ENCODE measurements around the gene IL1RL2.

The IL1RL2 gene

DNA sequence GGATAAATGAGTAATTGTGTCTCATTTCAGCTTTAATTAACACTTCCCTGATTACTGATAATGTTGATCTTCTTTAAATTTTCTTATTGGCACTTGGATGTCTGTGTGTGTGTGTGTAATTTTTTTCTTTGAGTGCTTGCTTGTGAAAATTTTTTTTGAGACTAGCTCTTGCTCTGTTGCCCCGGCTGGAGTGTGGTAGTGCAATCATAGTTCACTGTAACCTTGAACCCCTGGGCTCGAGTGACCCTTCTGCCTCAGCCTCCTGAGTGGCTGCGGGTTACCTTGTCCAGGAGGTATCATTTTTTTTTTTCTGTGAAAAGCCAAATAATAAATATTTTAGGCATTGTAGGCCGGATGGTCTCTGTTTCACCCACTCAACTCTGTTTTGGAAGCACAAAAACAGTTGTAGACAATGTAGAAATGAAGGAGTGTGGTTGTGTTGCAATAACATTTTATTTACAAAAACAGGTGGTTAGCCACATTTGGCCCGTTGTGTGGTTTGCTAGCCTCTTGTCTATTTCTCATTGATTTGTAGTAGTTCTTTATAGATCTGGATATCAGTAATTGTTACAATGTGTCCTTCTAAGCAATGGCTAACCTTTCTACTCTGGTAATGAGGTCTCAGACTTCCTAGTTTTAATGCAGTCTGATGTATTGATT lies 7.9 kb downstream of the IL1RL2 start:
- DNase-seq (ENCODE audit: low read depth), result no peak

DNA sequence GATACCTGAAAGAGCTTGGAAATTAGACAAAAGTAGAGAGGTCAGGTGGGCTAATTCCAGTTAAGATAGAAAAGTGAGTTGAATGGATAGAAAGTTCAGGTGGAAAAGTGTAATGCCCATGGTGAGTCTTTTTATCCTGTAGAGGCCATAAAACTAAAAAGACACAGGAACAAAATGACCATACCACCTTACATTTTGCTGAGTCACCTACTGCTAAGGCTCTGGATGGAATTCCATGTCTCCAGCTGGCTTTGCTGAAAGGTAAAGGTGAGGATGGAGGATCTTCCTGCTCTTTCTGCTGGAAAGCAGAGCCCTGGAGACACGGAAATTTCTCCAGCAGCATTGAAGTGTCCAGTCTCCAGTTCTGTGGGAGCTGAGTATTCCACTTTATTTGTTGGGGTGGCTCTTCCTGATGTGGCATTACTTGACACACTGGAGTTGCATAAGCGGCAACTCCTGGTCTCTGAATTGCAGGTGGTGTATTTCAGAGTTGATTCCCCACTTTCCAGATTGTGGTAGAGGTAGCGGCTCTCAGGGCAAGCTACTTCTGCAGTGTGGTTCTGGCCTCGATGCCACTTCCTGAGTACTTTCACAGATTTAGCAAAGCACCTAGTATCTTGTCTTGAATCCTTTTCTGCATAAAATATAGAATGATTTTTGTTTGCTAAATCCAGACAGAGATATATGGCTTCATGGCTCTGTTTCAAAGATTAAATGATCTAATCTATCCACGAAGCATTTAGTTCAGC lies 10.7 kb downstream of the IL1RL2 start:
- no peak for DNase-seq (ENCODE audit: low read depth)

DNA sequence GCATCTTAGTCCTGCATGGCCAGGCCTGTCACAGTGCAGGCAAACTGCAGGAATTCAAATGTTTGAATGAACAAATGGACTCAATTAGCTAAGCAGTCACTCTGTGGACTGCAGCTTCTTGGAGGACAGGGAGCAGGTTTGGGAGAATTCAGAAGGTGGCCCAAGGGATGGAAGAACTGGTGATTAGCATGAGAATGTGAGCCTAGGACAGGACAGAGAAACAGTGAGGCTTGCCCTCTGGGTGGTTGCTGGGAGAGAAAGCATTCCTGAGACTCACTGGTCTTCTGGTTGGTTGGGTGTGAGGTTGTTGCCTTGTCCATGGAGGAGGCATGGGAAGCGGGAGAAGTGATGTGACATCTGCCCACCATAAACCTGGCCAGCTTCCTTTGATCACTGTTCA lies 13.7 kb downstream of the IL1RL2 start:
- DNase-seq (ENCODE audit: low read depth), result no peak

DNA sequence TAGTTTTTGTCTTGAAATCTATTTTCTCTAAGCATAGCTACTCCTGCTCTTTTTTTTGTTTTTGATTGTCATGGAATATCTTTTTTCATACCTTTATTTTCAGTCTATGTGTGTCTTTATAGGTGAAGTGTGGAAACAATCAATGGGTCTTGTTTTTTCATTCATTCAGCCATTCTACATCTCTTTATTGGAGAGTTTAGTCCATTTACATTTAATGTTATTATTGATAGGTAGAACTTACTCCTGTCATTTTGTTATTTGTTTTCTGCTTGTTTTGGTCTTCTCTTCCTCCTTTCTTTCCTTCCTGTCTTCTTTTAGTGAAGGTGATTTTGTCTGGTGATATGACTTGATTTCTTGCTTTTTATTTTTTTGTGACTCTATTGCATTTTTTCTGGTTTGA lies 17.8 kb downstream of the IL1RL2 start:
- no peak for DNase-seq (ENCODE audit: low read depth)

DNA sequence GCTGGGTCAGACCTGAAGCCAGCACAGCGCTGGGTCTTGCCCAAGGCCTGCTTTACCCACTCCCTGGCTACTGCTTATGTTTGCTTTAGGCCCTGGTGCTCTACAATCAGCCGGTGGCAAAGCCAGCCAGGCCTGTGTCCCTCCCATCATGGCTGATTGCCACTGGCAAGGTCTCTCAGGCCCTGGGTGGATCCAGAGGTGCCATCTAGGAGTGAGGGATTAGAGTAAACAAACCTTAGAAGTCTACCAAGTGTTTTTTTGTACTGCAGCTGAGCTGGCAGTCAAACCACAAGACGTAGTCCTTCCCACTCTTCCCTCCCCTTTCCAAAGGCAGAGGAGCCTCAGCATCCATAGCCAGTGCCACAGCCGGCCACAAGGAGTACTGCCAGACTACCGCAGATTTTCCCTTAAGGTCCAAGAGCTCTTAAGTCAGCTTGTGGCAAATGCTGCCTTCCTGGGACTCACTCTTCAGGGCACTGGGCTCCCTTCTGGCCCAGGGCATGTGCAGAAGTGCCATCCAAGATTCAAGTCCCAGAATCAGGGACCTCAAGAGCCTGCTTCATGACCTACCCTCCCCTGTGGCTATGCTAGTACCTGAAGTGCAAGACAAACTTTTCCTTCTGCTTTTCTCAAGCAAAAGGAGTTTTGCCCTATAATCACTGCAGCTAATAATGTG lies 20.0 kb downstream of the IL1RL2 start:
- no peak for DNase-seq (ENCODE audit: low read depth)

DNA sequence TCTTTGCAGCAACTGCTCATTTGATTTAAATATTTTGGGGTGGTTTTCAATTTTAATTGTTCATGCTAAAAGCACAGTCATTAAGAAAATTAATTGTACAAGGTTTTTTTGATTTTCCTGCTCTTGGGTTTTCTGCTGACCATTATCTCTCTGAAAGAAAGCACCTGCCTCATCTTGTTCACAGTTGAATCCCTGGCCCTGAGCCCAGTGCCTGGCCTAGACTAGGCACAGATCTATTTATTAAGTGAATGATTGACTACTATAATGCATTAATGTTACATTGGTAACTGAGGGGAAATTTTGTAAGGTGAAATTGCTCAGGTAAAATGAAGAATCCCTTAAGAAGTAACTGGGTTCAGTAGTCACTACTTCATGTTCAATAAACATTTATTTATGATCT lies 22.0 kb downstream of the IL1RL2 start:
- DNase-seq (ENCODE audit: low read depth), result no peak

DNA sequence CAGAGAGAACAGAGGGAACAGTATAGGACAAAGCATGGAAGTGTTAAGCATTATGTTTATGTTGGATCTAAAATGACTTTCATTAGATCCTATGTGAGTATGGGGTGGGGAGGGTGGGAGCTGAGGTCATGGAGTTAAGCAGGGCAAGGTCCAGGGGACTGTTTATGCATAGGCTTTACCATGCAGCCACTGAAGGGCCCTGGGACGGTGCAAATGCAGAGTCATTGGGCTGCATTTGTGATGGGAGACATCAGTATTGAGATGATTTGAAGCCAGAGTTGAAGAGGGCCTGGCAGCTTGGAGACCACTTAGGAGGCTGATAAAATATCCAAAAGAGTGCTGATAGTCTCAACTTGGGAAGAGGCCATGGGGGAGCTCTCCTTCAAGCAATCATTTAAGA lies 22.7 kb downstream of the IL1RL2 start:
- DNase-seq (ENCODE audit: low read depth), result no peak

DNA sequence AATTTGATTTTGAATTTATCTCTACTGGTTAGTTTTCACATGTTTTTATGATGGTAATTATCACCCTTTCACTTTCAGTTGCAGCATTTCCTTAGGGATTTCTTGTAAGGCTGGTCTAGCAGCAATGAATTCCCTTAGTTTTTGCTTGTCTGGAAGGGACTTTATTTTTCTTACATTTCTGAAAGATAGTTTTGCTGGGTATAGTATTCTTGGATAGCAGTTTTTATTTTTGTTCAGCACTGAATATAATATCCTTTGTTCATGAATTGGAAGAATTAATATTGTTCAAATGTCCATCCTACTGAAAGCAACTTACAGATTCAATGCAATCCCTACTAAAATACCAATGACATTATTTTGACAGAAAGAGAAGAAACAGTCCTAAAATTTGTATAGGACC lies 30.2 kb downstream of the IL1RL2 start:
- DNase-seq (ENCODE audit: low read depth), result no peak

DNA sequence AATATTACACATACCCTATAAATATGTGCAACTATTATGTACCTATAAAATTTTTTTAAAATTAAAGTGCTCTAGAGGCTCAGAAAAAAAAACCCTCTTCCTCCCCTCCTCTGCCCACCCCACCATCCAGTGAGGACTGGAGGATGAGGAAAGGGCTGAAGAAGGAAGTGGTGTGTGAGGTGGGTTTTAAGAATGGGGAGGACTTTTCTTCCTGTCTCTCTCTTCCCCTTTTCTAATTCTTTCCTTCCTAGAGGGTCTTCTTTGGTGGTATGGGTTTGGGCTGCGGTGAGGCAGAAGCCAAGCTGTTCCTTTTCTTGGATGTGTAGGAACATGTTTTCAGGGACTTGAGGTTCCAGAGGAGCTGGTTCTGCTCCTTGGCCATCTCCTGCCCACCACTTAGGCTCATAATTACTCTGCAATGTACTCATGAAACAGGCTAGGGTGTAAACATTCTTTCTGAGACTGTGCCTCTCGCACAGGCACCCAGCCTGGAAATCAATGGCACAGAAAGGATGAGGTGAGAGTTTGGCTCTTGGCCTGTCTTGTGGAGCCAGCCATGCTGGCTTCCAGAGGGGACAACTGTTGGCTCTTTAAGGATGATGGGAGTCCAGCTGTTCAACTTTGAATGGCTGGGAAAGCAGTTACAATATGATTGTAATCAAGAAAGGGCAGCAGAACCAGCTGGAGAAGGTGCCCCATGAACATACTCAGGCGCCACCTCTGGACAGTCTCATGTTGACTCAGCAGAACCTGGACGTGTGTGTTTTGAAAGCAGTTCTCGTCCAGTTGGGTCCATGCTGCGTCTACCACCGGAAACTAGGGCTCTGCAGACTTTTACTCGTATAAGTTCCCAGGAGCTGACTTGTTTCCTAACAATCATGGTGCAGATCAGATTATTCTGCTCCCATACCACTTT lies 38.3 kb downstream of the IL1RL2 start:
- DNase-seq (ENCODE audit: low read depth), result no peak

DNA sequence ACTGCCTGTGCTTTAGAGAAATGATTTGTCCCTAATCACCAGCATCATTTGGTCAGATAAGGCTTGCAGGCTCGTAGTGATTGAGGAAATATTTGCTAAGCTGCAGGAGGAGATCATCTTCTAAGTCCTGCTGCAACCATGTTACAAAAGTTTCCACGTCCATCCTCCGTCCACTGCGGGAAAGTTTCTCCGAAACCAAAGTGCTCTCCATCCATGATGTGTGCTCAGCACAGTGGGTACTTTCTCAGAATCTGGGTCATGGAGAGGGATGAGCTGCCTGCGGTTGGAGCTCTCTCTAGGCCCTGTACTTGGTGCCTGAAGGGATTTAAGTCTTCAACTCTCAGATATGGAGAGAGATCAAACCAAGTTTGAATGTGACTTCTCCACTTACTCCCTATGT lies 39.3 kb downstream of the IL1RL2 start:
- DNase-seq (ENCODE audit: low read depth), result no peak

DNA sequence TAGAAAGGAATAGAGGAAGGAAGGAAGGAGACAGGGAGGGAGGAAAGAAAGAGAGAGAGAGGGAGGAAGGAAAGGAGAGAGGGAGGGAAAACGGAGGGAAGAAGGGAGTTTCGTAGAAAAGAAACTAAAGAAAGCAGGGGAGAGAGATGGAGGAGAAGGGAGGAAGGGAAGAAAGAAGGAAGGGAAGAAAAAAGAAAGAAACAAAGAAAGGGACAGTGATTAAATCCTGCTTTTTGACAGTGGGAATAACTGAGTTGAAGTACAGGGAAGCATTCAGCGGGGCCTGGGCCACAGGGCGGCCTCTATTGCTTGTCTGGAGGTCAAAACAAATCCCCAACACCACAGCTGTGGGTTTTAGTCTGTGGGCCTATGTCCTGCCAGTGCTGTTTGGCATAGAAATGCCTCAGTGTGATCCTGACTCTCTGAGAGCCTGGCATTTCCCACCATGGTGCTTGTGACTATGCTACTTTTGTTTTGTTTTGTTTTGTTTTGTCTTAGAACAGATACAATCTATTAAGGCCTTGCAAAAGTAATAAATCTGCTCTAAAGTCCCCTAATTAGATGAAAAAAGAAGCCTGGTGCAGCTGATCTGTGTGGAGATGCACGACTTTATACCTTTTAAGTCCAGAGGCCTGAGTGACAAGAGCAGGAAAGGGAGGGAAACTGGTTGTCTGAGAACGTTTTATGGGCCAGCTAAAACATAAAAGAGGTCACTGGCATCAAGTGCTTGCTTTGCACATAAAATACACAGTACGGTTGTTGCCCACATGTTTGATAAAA lies 40.0 kb downstream of the IL1RL2 start:
- DNase-seq (ENCODE audit: low read depth), result no peak

DNA sequence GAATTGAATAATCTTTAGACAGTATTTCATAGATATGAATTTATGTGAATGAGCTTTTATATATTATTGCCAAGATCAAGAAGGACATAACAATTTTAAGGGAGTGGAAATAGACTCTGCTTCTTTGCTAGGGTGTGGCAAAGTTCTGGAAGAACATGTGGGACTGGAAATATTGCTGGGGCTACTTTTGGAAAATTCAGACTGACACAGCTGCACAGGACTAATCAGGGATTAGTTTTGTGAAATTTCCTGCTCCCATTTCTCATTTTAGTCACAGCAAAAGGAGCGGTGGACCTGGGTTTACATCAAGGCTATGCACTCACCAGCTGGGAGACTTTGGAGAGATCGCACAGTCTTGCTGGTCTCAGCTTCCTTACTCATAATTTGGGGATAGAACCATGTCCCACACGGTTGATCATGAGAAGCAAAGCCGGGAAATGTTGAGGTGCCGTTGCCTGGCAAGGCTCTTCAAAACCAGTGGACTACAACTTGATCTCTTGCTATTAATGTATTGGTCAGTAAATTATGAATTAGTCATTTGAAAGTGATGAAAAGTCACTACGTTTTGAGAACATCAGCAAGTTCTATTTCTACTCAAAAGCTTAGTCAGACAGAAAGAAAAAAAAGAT lies 42.4 kb downstream of the IL1RL2 start:
- no peak for DNase-seq (ENCODE audit: low read depth)

DNA sequence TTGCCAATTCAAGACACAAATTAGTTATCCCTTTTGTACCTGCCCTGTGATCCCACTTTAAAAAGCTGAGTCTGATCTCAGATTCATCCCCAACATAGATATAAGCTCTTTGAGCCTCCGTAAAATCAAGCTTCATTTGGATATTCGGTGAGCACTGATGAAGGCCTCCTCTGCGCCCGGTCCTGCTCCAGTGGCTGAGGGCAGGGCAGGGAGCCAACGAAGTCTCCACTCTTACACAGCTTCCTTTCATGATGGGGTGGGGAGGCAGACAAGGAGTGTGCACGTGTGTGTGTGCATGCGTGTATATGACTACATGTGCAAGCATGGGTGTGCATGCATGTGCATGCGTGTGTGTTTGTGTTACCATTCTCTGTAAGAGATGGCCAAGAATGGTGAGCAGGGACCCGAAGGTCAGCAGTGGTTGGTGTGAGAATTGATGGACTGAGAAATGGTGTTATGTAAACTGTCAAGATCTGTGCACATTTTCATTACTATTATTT lies 43.6 kb downstream of the IL1RL2 start:
- no peak for DNase-seq (ENCODE audit: low read depth)

DNA sequence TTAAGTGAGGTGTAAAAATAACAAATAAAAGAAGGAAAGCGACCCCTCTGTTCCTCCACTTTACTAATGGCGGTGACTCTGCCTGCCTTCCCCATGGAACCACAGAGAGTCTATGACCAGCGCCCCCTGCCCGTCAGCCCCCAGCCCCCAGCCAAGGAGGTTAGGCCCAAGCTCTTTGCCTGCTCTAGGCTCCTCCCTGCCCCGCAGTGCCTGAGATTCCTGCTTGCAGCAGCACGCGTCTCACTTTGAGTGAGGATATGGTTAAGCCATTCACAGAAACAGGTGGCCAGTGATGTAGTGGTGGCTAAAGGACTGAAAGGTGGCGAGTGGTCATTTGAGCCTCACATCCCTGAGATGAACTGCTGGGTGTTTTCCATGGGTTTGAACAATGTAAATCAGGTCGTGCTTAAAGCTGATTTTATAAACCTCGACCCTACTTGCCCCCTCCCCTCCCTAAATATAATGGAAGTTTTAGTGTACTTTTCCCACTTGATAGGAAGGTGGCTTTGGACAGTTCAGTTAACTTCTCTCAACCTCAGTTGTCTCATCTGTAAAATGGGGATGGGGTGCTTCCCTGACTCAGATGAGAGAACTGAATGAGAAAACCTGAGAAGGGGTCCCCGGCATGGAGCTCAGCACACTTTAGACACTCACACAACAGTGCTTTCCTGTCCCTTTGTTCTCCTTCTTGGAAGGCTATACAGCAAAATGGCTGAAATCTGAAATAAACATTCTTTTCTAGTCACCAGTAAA lies 46.5 kb downstream of the IL1RL2 start:
- no peak for DNase-seq (ENCODE audit: low read depth)

DNA sequence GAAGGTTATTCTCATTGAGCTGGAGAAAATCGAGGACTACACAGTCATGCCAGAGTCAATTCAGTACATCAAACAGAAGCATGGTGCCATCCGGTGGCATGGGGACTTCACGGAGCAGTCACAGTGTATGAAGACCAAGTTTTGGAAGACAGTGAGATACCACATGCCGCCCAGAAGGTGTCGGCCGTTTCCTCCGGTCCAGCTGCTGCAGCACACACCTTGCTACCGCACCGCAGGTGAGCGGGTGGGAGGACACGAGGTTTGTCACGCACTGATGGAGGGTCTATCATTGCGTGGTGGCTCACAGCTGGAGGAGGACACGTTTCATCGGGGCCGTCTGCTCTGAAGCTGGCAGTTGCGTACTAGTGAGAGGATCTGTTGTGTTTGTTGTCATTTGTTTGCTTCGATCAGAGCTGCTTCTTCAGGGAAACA lies 48.2 kb downstream of the IL1RL2 start:
- DNase-seq (ENCODE audit: low read depth), result no peak

DNA sequence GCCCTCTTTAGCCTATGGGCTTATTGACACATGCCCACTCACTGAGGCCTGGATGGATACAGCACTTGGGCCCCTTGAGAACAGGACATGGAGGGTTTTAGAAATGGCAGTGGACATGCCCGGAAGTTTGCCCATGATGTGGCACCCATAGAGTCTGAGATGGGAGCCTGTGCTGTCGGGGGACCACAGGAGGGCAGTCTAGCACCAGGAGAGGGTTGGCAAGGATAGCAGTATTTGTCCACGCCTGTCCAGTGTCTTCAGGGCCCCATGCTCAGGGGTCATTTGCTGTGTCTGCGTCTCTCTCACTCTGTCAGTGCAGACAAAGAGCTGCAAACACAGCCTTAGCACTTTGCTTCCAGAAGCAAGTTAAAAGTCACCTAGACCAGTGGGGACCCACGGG lies 48.7 kb downstream of the IL1RL2 start:
- no peak for DNase-seq (ENCODE audit: low read depth)

DNA sequence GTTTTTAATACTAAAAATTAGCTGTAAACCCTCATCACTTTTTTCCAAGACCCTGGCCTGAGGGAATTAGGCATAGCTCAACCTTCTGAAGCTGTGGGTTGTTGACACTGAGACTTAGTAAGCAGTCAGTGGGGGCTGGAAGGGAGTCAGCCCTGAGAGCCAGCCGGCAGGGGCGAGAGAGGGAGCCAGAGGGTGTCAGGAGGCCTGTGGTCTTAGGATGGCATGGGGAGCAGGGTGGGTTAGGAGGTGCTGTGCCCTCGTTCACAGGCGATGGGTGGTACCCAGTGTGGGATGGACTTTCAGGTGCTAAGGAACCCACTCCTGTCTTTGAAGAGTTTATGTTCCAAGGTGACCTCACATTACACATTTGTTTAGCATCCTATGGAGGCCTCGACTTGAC lies 49.3 kb downstream of the IL1RL2 start:
- no peak for DNase-seq (ENCODE audit: low read depth)

DNA sequence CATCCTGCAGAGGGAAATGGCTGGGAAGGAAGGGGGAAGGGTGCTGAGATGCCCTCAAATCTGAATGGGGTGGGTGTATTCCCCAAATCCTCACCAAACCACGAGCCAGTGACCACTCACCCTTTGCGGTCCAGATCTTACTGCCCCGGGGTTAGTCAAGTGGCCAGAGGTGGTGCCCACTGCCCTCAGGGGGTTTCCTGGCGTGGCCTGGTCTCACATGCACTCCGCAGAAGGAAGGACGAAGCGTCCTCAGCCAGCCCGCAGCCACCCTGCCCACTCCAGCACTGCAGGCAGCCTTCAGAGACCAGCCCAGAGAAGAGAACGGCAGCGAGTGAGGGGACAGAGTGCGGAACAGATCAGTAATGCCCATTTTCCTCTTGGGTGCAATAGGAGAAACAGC lies 50.4 kb downstream of the IL1RL2 start:
- no peak for DNase-seq (ENCODE audit: low read depth)

DNA sequence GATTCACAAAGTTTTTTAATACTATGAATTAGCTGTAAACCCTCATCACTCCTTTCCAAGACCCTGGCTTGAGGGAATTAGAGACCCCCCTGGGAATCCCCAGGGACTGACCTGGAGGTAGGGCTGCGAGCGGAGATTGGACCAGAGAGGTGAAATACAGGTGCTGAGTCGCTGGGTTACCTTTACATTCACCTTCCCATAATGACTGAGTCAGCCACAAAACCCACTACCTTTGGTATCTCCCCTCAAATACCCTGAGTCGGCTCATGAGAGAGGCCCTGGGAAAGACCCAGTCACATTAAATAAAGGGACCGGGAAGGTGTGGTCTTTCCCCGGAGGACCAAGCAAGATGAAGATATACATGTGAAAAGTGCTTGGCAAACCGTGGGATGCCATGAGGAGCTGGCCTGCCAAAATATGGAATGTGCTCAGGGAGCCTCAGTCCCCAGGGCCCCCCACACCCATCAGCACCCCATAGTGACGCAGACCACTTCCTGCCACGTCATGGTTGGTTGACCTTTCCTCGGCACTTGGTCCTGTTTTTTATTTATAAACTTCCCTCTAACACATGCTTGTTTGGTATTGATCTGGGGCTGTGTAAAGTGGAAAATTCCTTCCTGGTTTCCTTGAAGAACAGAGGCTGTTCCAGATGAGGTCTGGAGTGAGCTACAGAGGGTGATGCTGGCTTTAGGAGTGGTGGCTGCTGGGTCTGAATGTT lies 51.4 kb downstream of the IL1RL2 start:
- no peak for DNase-seq (ENCODE audit: low read depth)
